ENCODE results near the gene TWIST2. TPM values are rescaled to one million over a fixed set of nuclear protein-coding genes. Genes with fewer than 3 reads are reported as not detected.

The TWIST2 gene
- polyA plus RNA-seq, 1 donor from 2014 or later: not detected

- no peaks in the 10 kb centered on the region for H3K36me3 Mint-ChIP-seq
- H3K27ac Mint-ChIP-seq: no peak overlapping the region
- H3K4me3 Mint-ChIP-seq: no peak overlapping the region
- H3K9me3 Mint-ChIP-seq: no peaks in the 10 kb centered on the region
- peaks cover 9% of the 10 kb centered on the region for H3K27me3 Mint-ChIP-seq
- H3K4me1 Mint-ChIP-seq: no peaks in the 10 kb centered on the region
These were observed 107.1 kb downstream of the TWIST2 start for GRCh38 chr2:238954841-238955591.

GRCh38 chr2:238955648-238956531 is 108.0 kb downstream of the TWIST2 start:
- no peak overlapping the region for H3K4me3 Mint-ChIP-seq
- H3K36me3 Mint-ChIP-seq: no peaks in the 10 kb centered on the region
- no peak overlapping the region for H3K27ac Mint-ChIP-seq
- H3K4me1 Mint-ChIP-seq: no peaks in the 10 kb centered on the region
- peaks cover 9% of the 10 kb centered on the region for H3K27me3 Mint-ChIP-seq
- H3K9me3 Mint-ChIP-seq: no peaks in the 10 kb centered on the region

- Mint-ChIP-seq H3K27ac (no peak overlapping the region), H3K4me1 (no peaks in the 10 kb centered on the region), H3K36me3 (no peaks in the 10 kb centered on the region), H3K9me3 (peaks cover 0 to 3% (median 0%) of the 10 kb centered on the region in 3 donors), H3K4me3 (no peak overlapping the region), H3K27me3 (peaks cover 8% of the 10 kb centered on the region)
These were observed 108.8 kb downstream of the TWIST2 start for GRCh38 chr2:238956676-238957075.

Data from IgD-negative memory B cell (primary cell).